GM12878 (cell line): ENCODE results near the gene ANKRD11. TPM values are rescaled to one million over a fixed set of nuclear protein-coding genes. Genes with fewer than 3 reads are reported as not detected.

Experiments
- BACH1 ChIP-seq: fragments of 450-650 bp; IDR thresholded peaks from 2 replicates; pipeline ENCODE4 v1.6.1; 2017; ENCODE audit warnings: mild to moderate bottlenecking, borderline replicate concordance
- BCL3 ChIP-seq: IDR thresholded peaks from 2 replicates; pipeline ENCODE4 v1.6.1; 2011; ENCODE audit warnings: borderline replicate concordance, low read depth, mild to moderate bottlenecking, moderate library complexity, low read length; ENCODE audit not compliant: insufficient read depth, poor library complexity, severe bottlenecking
- BCLAF1 ChIP-seq: fragments of 450-650 bp; IDR thresholded peaks from 2 replicates; pipeline ENCODE4 v1.6.1; 2017; ENCODE audit warnings: antibody characterized with exemption, mild to moderate bottlenecking, moderate library complexity
- CEBPZ ChIP-seq: fragments of 150-350 bp; IDR thresholded peaks from 2 replicates; pipeline ENCODE4 v1.6.1; 2016; ENCODE audit warnings: low read depth, low read length
- CREM ChIP-seq: IDR thresholded peaks from 2 replicates; pipeline ENCODE4 v1.6.1; 2014; ENCODE audit warnings: antibody characterized with exemption, low read depth
- EED ChIP-seq: sonication (generic); IDR thresholded peaks from 2 replicates; pipeline ENCODE4 v1.6.1; 2016; ENCODE audit warnings: antibody characterized with exemption, low read depth
- ELK1 ChIP-seq: IDR thresholded peaks from 2 replicates; pipeline ENCODE4 v1.6.1; 2012; ENCODE audit warnings: low read depth, low read length, improper control_type of control experiment
- EP300 ChIP-seq, 2 experiments: fragments of 150-350 bp in 1 of 2; IDR thresholded peaks; 2 replicates each; pipeline ENCODE4 v1.6.1; 2011 to 2012; ENCODE audit warnings: low read depth in 2 of 2, low read length in 2 of 2, borderline replicate concordance in 1 of 2, improper control_type of control experiment in 1 of 2, inconsistent platforms in 1 of 2; ENCODE audit not compliant: control insufficient read depth in 1 of 2
- IKZF2 ChIP-seq, 2 experiments: fragments of 450-650 bp; IDR thresholded peaks; 2 replicates each; pipeline ENCODE4 v1.6.1; 2017; ENCODE audit warnings: mild to moderate bottlenecking in 2 of 2, moderate library complexity in 2 of 2
- IRF4 ChIP-seq: IDR thresholded peaks from 2 replicates; pipeline ENCODE4 v1.6.1; 2011; ENCODE audit warnings: low read depth, low read length
- JUNB ChIP-seq: IDR thresholded peaks from 2 replicates; pipeline ENCODE4 v1.6.1; 2016; ENCODE audit warnings: antibody characterized with exemption, mild to moderate bottlenecking
- NR2C2 ChIP-seq: IDR thresholded peaks from 2 replicates; pipeline ENCODE4 v1.6.1; 2011; ENCODE audit warnings: borderline replicate concordance, low read depth; ENCODE audit not compliant: control insufficient read depth, insufficient read length
- PBX3 ChIP-seq: IDR thresholded peaks from 2 replicates; pipeline ENCODE4 v1.6.1; 2011; ENCODE audit warnings: mild to moderate bottlenecking, low read depth, low read length, moderate library complexity; ENCODE audit not compliant: insufficient replicate concordance
- RBBP5 ChIP-seq: fragments of 200-600 bp; sonication (generic); conservative IDR thresholded peaks from 2 replicates; pipeline ENCODE4 v1.6.1; 2016
- RUNX3 ChIP-seq: IDR thresholded peaks from 2 replicates; pipeline ENCODE4 v1.6.1; 2012; ENCODE audit warnings: low read length, inconsistent platforms
- SMAD5 ChIP-seq: IDR thresholded peaks from 2 replicates; pipeline ENCODE4 v1.6.1; 2016; ENCODE audit warnings: antibody characterized with exemption, low read depth
- SREBF1 ChIP-seq: IDR thresholded peaks from 2 replicates; pipeline ENCODE4 v1.6.1; 2012; ENCODE audit warnings: mild to moderate bottlenecking, low read length
- TCF12 ChIP-seq: IDR thresholded peaks from 2 replicates; pipeline ENCODE4 v1.6.1; 2011; ENCODE audit warnings: low read depth, mild to moderate bottlenecking, low read length
- YBX1 ChIP-seq: fragments of 450-650 bp; IDR thresholded peaks from 2 replicates; pipeline ENCODE4 v1.6.1; 2016; ENCODE audit warnings: antibody characterized with exemption
- ZBED1 ChIP-seq: IDR thresholded peaks from 2 replicates; pipeline ENCODE4 v1.6.1; 2016; ENCODE audit warnings: borderline replicate concordance
- ZZZ3 ChIP-seq: IDR thresholded peaks from 2 replicates; pipeline ENCODE4 v1.6.1; 2011; ENCODE audit warnings: low read depth; ENCODE audit not compliant: control insufficient read depth, insufficient read length
- polyA plus RNA-seq, 11 experiments: library from polyadenylated mRNA; depleted of rRNA in 4 of 11; unstranded in 6 of 11; stranded (reverse) in 5 of 11; fragments of >200 nt; fragmentation: Nextera tagmentation in 4 of 11; fragmentation: Illumina TruSeq in 1 of 11; extraction: Ambion mirVana in 4 of 11; extraction: Trizol in 1 of 11; gene quantifications; 1 replicate in 1 of 11; 2 replicates in 10 of 11; pipeline versions ENCODE4 v1.2.1 to v1.2.3, GENCODE V29; 2011 to 2016; ENCODE audit warnings: inconsistent platforms in 2 of 11, missing spikeins in 2 of 11, low read depth in 1 of 11
- total RNA-seq, 4 experiments: library from RNA; depleted of rRNA in 3 of 4; stranded (reverse); fragments of >200 nt in 3 of 4; fragmentation: Illumina TruSeq in 1 of 4; extraction: Trizol in 1 of 4; gene quantifications; 2 replicates each; pipeline versions ENCODE4 v1.2.1 to v1.2.3, GENCODE V29; 2013 to 2021

ANKRD11 gene
- total and polyA plus RNA-seq, 10 of the 15 experiments (the other 5 are each of a cell fraction or from before 2014, with no cell fraction given) = 5.1 to 103 (median 27.4) TPM

- TF ChIP-seq BACH1 = no peak
- TF ChIP-seq PBX3 = no peak
- TF ChIP-seq EED = peak; percentile 46
- no peak for TF ChIP-seq TCF12
- no peak for TF ChIP-seq RBBP5
- TF ChIP-seq RUNX3 = peak; percentile 38
- TF ChIP-seq BCLAF1 = no peak
- no peak for TF ChIP-seq ELK1
- no peak for TF ChIP-seq YBX1
- TF ChIP-seq ZBED1 = no peak
- no peak for TF ChIP-seq BCL3
- no peak for TF ChIP-seq EP300 (IDR thresholded peaks at IDR 0.05; ENCODE audit: borderline replicate concordance in 1 of 2, control insufficient read depth in 1 of 2, low read depth in 2 of 2, low read length in 2 of 2)
- 0 out of 4 replicates have a peak, but pooled peaks of 1 of the 2 experiments have one; percentile 17 for TF ChIP-seq IKZF2 (IDR thresholded peaks at IDR 0.05)
- TF ChIP-seq CEBPZ = no peak
- TF ChIP-seq SREBF1 = no peak
- TF ChIP-seq NR2C2 = no peak
- TF ChIP-seq SMAD5 = no peak
- TF ChIP-seq CREM = no peak
- TF ChIP-seq ZZZ3 = no peak
- TF ChIP-seq JUNB = no peak
- no peak for TF ChIP-seq IRF4
Measured at GRCh38 chr16:89482150-89482816, 8.1 kb downstream of the ANKRD11 start (continued).
